SU-DHL-6 (cell line): ENCODE measurements around the gene CEP85.

Experiments
- H2AFZ ChIP-seq: fragments of 200-600 bp; sonication (generic); 2 replicates; pipeline ENCODE4 v1.6.1; 2014; ENCODE audit warnings: low read depth, mild to moderate bottlenecking, moderate library complexity, mixed read lengths, antibody characterized with exemption, low read length; ENCODE audit not compliant: severe bottlenecking
- H3F3A ChIP-seq: fragments of 200-600 bp; shearing (Covaris generic); 2 replicates; pipeline ENCODE4 v1.6.0; 2016; ENCODE audit warnings: antibody characterized with exemption, mild to moderate bottlenecking; ENCODE audit not compliant: insufficient read depth
- H3K27ac ChIP-seq: fragments of 200-600 bp; sonication (generic); 2 replicates; pipeline ENCODE4 v1.5.1; 2016; ENCODE audit warnings: low read depth, mild to moderate bottlenecking, low read length, moderate library complexity, mixed read lengths
- H3K27me3 ChIP-seq: fragments of 200-600 bp; sonication (generic), shearing (Covaris generic); 2 replicates; pipeline ENCODE4 v1.6.0; 2014; ENCODE audit warnings: mild to moderate bottlenecking, low read length
- H3K36me3 ChIP-seq: fragments of 200-600 bp; sonication (generic); 2 replicates; pipeline ENCODE4 v1.6.1; 2014; ENCODE audit warnings: mild to moderate bottlenecking, low read length, mixed read lengths
- H3K4me2 ChIP-seq: fragments of 300-600, 200-600 bp; shearing (Covaris generic), sonication (generic); 2 replicates; pipeline ENCODE4 v1.6.0; 2014; ENCODE audit warnings: low read length, low read depth, mild to moderate bottlenecking; ENCODE audit not compliant: poor library complexity, severe bottlenecking
- H3K4me3 ChIP-seq: fragments of 200-600 bp; sonication (generic); 2 replicates; pipeline ENCODE4 v1.5.1; 2014; ENCODE audit warnings: antibody characterized with exemption, low read length, mild to moderate bottlenecking, mixed read lengths; ENCODE audit not compliant: insufficient read depth, poor library complexity, severe bottlenecking
- H3K79me2 ChIP-seq: fragments of 200-600 bp; sonication (generic); 2 replicates; pipeline ENCODE4 v1.6.1; 2014; ENCODE audit warnings: mild to moderate bottlenecking, low read length, moderate library complexity; ENCODE audit not compliant: insufficient read depth
- H3K9ac ChIP-seq: fragments of 200-600 bp; sonication (generic); 2 replicates; pipeline ENCODE4 v1.7.0; 2014; ENCODE audit warnings: mild to moderate bottlenecking, low read length
- H3K9me2 ChIP-seq: fragments of 200-600 bp; sonication (generic); replicated peaks from 2 replicates; pipeline ENCODE4 v1.6.1; 2014; ENCODE audit warnings: low read length; ENCODE audit not compliant: insufficient read depth
- H3K9me3 ChIP-seq: fragments of 200-600 bp; sonication (generic); 2 replicates; pipeline ENCODE4 v1.6.1; 2014; ENCODE audit warnings: low read length, mixed read lengths; ENCODE audit not compliant: insufficient read depth
- H4K20me1 ChIP-seq: fragments of 200-600 bp; sonication (generic); 2 replicates; pipeline ENCODE4 v1.6.1; 2014; ENCODE audit warnings: low read depth, mild to moderate bottlenecking, antibody characterized with exemption, low read length, moderate library complexity, mixed read lengths
- EZH2phosphoT487 ChIP-seq: fragments of 200-600 bp; sonication (generic), shearing (Covaris generic); conservative IDR thresholded peaks from 2 replicates; pipeline ENCODE4 v1.6.1; 2018; ENCODE audit warnings: mild to moderate bottlenecking, antibody characterized with exemption, low read length, moderate library complexity, mixed read lengths
- TF ChIP-seq, protein P1 (sequence below): fragments of 200-600 bp; sonication (generic); IDR thresholded peaks from one replicate; pipeline ENCODE4 v1.5.1; 2017; ENCODE audit warnings: antibody characterized with exemption, mild to moderate bottlenecking, low read length, moderate library complexity; ENCODE audit not compliant: insufficient read depth, poor library complexity, severe bottlenecking

The CEP85 gene

GRCh38 chr1:26287033-26287711 lies 53.2 kb downstream of the CEP85 start:
- H3K27ac ChIP-seq, result peak overlapping the region; percentile 97
- peak overlapping the region; percentile 65 for H3K9ac ChIP-seq
- no peak for TF ChIP-seq EZH2phosphoT487
- TF ChIP-seq, protein P1, sequence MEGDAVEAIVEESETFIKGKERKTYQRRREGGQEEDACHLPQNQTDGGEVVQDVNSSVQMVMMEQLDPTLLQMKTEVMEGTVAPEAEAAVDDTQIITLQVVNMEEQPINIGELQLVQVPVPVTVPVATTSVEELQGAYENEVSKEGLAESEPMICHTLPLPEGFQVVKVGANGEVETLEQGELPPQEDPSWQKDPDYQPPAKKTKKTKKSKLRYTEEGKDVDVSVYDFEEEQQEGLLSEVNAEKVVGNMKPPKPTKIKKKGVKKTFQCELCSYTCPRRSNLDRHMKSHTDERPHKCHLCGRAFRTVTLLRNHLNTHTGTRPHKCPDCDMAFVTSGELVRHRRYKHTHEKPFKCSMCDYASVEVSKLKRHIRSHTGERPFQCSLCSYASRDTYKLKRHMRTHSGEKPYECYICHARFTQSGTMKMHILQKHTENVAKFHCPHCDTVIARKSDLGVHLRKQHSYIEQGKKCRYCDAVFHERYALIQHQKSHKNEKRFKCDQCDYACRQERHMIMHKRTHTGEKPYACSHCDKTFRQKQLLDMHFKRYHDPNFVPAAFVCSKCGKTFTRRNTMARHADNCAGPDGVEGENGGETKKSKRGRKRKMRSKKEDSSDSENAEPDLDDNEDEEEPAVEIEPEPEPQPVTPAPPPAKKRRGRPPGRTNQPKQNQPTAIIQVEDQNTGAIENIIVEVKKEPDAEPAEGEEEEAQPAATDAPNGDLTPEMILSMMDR, result no peak
- peaks cover 47% of the 10 kb centered on the region for H3F3A ChIP-seq
- no peaks in the 10 kb centered on the region for H3K27me3 ChIP-seq
- no peaks in the 10 kb centered on the region for H3K36me3 ChIP-seq
- no peaks in the 10 kb centered on the region for H3K9me3 ChIP-seq
- no peak overlapping the region for H3K4me3 ChIP-seq
- H3K79me2 ChIP-seq, result no peaks in the 10 kb centered on the region
- no peaks in the 10 kb centered on the region for H3K9me2 ChIP-seq
- H4K20me1 ChIP-seq, result no peaks in the 10 kb centered on the region
- H3K4me2 ChIP-seq, result peak overlapping the region; percentile 60
- no peak overlapping the region for H2AFZ ChIP-seq

DNA sequence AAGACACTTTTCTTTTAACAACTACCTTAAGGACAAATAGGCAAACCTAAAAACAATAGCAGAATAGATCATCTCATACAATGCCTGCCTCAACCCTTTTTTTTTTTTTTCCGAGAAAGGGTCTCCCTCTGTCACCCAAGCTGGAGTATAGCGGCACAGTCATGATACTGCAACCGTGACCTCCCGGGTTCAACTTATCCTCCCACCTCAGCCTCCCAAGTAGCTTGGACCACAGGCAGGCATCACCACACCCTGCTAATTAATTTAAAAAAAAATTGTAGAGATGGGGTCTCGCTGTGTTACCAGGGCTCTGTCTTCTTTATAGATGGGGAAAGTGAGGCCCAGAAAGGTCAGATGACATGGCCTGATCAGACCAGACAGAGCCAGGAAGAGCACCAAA lies 53.8 kb downstream of the CEP85 start:
- H2AFZ ChIP-seq, result peak overlapping the region; percentile 10
- peak overlapping the region; percentile 65 for H3K9ac ChIP-seq

GRCh38 chr1:26288311-26288941 lies 54.4 kb downstream of the CEP85 start:
- no peaks in the 10 kb centered on the region for H3K79me2 ChIP-seq
- H3K27ac ChIP-seq, result peak overlapping the region; percentile 97
- peak overlapping the region; percentile 60 for H3K4me2 ChIP-seq
- peak overlapping the region; percentile 10 for H2AFZ ChIP-seq
- H3K36me3 ChIP-seq, result no peaks in the 10 kb centered on the region
- no peaks in the 10 kb centered on the region for H4K20me1 ChIP-seq
- peak overlapping the region; percentile 65 for H3K9ac ChIP-seq
- no peaks in the 10 kb centered on the region for H3K9me3 ChIP-seq
- TF ChIP-seq, protein P1, result no peak
- TF ChIP-seq EZH2phosphoT487, result no peak
- H3K4me3 ChIP-seq, result no peak overlapping the region
- H3K27me3 ChIP-seq, result no peaks in the 10 kb centered on the region
- no peaks in the 10 kb centered on the region for H3K9me2 ChIP-seq
- peaks cover 47% of the 10 kb centered on the region for H3F3A ChIP-seq

More for the DNA sequence above, 53.8 kb downstream of the CEP85 start:
- no peaks in the 10 kb centered on the region for H3K36me3 ChIP-seq
- H3K79me2 ChIP-seq, result no peaks in the 10 kb centered on the region
- H4K20me1 ChIP-seq, result no peaks in the 10 kb centered on the region
- peaks cover 47% of the 10 kb centered on the region for H3F3A ChIP-seq
- no peaks in the 10 kb centered on the region for H3K27me3 ChIP-seq
- H3K9me3 ChIP-seq, result no peaks in the 10 kb centered on the region
- no peak for TF ChIP-seq EZH2phosphoT487
- TF ChIP-seq, protein P1, result no peak
- H3K4me2 ChIP-seq, result peak overlapping the region; percentile 60
- H3K4me3 ChIP-seq, result no peak overlapping the region
- peak overlapping the region; percentile 97 for H3K27ac ChIP-seq
- H3K9me2 ChIP-seq, result no peaks in the 10 kb centered on the region
